HEK293 (cell line): ENCODE results near the gene KDR.

Experiments used
- CTCF ChIA-PET: fragments of 350-600 bp; formaldehyde crosslinking; extraction: SDS; loops from one replicate; lab custom pipeline; 2021; ENCODE audit warnings: antibody characterized with exemption; lab: Yijun Ruan, JAX
- POLR2A ChIA-PET: fragments of 300-600 bp; formaldehyde crosslinking; extraction: SDS; loops from one replicate; lab custom pipeline; 2020; ENCODE audit warnings: antibody characterized with exemption, inconsistent platforms; lab: Yijun Ruan, JAX
- H3K27ac ChIP-seq: fragments of 200-500 bp; sonication (Bioruptor generic); 2 replicates; pipeline ENCODE4 v1.5.1; 2014; ENCODE audit warnings: low read depth, low read length, control low read depth, inconsistent platforms; ENCODE audit errors: extremely low read depth
- H3K36me3 ChIP-seq, 2 experiments: fragments of 200-500 bp in 1 of 2; sonication (Bioruptor generic) in 1 of 2; 1 replicate in 1 of 2; 2 replicates in 1 of 2; pipeline ENCODE4 v1.5.1; 2014 to 2017; ENCODE audit warnings: inconsistent platforms in 2 of 2, low read length in 2 of 2; ENCODE audit not compliant: control insufficient read depth in 2 of 2, insufficient read depth in 1 of 2
- H3K4me1 ChIP-seq: fragments of 200-500 bp; sonication (Bioruptor generic); 2 replicates; pipeline ENCODE4 v1.5.1; 2014; ENCODE audit warnings: mild to moderate bottlenecking, low read length, inconsistent platforms; ENCODE audit not compliant: control insufficient read depth, insufficient read depth
- H3K4me3 ChIP-seq: 2 replicates; pipeline ENCODE4 v1.5.1; 2011; ENCODE audit warnings: low read depth, mild to moderate bottlenecking, control low read depth, low read length, moderate library complexity
- H3K9me3 ChIP-seq: fragments of 200-500 bp; sonication (Bioruptor generic); 2 replicates; pipeline ENCODE4 v1.5.1; 2014; ENCODE audit warnings: low read depth, low read length, inconsistent platforms; ENCODE audit not compliant: control insufficient read depth, insufficient read depth
- BCL11A ChIP-seq: fragments of 450-650 bp; formaldehyde crosslinking; IDR thresholded peaks from 2 replicates; pipeline ENCODE4 v1.5.1; 2016; ENCODE audit warnings: low read depth, missing biosample characterization, missing genetic modification characterization
- CTCF ChIP-seq: fragments of 450-650 bp; formaldehyde crosslinking; IDR thresholded peaks from 2 replicates; pipeline ENCODE4 v1.5.1; 2016; ENCODE audit warnings: missing biosample characterization, missing genetic modification characterization
- HIC1 ChIP-seq: fragments of 450-650 bp; formaldehyde crosslinking; IDR thresholded peaks from 2 replicates; pipeline ENCODE4 v1.5.1; 2016; ENCODE audit warnings: missing biosample characterization, missing genetic modification characterization
- MZF1 ChIP-seq: fragments of 450-650 bp; formaldehyde crosslinking; IDR thresholded peaks from 2 replicates; pipeline ENCODE4 v1.5.1; 2017; ENCODE audit warnings: missing biosample characterization, missing genetic modification characterization, borderline replicate concordance
- PRDM6 ChIP-seq: fragments of 450-650 bp; formaldehyde crosslinking; IDR thresholded peaks from 2 replicates; pipeline ENCODE4 v1.5.1; 2017; ENCODE audit warnings: missing biosample characterization, missing genetic modification characterization
- SP3 ChIP-seq: fragments of 450-650 bp; formaldehyde crosslinking; IDR thresholded peaks from 2 replicates; pipeline ENCODE4 v1.5.1; 2016; ENCODE audit warnings: missing biosample characterization, missing genetic modification characterization
- SP7 ChIP-seq: fragments of 450-650 bp; formaldehyde crosslinking; IDR thresholded peaks from 2 replicates; pipeline ENCODE4 v1.5.1; 2016; ENCODE audit warnings: missing biosample characterization, missing genetic modification characterization
- YY1 ChIP-seq: fragments of 450-650 bp; formaldehyde crosslinking; IDR thresholded peaks from 2 replicates; pipeline ENCODE4 v1.5.1; 2018; ENCODE audit warnings: missing biosample characterization, missing genetic modification characterization
- ZBTB1 ChIP-seq: fragments of 450-650 bp; formaldehyde crosslinking; IDR thresholded peaks from 2 replicates; pipeline ENCODE4 v1.5.1; 2016; ENCODE audit warnings: missing biosample characterization, missing genetic modification characterization
- ZBTB11 ChIP-seq: fragments of 450-650 bp; formaldehyde crosslinking; conservative IDR thresholded peaks from 2 replicates; pipeline ENCODE4 v1.5.1; 2016; ENCODE audit warnings: low read depth, missing biosample characterization, missing genetic modification characterization
- ZBTB48 ChIP-seq: fragments of 450-650 bp; formaldehyde crosslinking; IDR thresholded peaks from 2 replicates; pipeline ENCODE4 v1.5.1; 2016; ENCODE audit warnings: missing biosample characterization, missing genetic modification characterization
- ZNF132 ChIP-seq: fragments of 450-650 bp; formaldehyde crosslinking; IDR thresholded peaks from 2 replicates; pipeline ENCODE4 v1.5.1; 2017; ENCODE audit warnings: missing biosample characterization, missing genetic modification characterization, borderline replicate concordance
- ZNF140 ChIP-seq: fragments of 450-650 bp; formaldehyde crosslinking; IDR thresholded peaks from 2 replicates; pipeline ENCODE4 v1.5.1; 2016; ENCODE audit warnings: missing biosample characterization, missing genetic modification characterization
- ZNF148 ChIP-seq: fragments of 450-650 bp; formaldehyde crosslinking; IDR thresholded peaks from 2 replicates; pipeline ENCODE4 v1.5.0; 2017; ENCODE audit warnings: missing biosample characterization, missing genetic modification characterization, borderline replicate concordance
- ZNF335 ChIP-seq: fragments of 450-650 bp; formaldehyde crosslinking; conservative IDR thresholded peaks from 2 replicates; pipeline ENCODE4 v1.5.1; 2016; ENCODE audit warnings: missing biosample characterization, missing genetic modification characterization
- ZNF610 ChIP-seq: fragments of 450-650 bp; formaldehyde crosslinking; IDR thresholded peaks from 2 replicates; pipeline ENCODE4 v1.5.1; 2016; ENCODE audit warnings: missing biosample characterization, missing genetic modification characterization, borderline replicate concordance
- ZNF658 ChIP-seq: fragments of 450-650 bp; formaldehyde crosslinking; IDR thresholded peaks from 2 replicates; pipeline ENCODE4; 2016; ENCODE audit warnings: missing biosample characterization, missing genetic modification characterization
- ZNF670 ChIP-seq: fragments of 450-650 bp; formaldehyde crosslinking; IDR thresholded peaks from 2 replicates; pipeline ENCODE4 v1.5.1; 2016; ENCODE audit warnings: missing biosample characterization, missing genetic modification characterization, low read depth
- ZNF768 ChIP-seq: fragments of 450-650 bp; formaldehyde crosslinking; IDR thresholded peaks from 2 replicates; pipeline ENCODE4 v1.5.1; 2018; ENCODE audit warnings: missing biosample characterization, mild to moderate bottlenecking, missing genetic modification characterization
- ZNF777 ChIP-seq: fragments of 450-650 bp; formaldehyde crosslinking; IDR thresholded peaks from 2 replicates; pipeline ENCODE4 v1.5.1; 2017; ENCODE audit warnings: missing biosample characterization, missing genetic modification characterization, borderline replicate concordance
- ZNF830 ChIP-seq: fragments of 450-650 bp; IDR thresholded peaks from 2 replicates; pipeline ENCODE4 v1.5.0; 2018; ENCODE audit warnings: missing biosample characterization, missing genetic modification characterization, low read depth, mild to moderate bottlenecking, moderate library complexity
- ZNF837 ChIP-seq: fragments of 450-650 bp; formaldehyde crosslinking; IDR thresholded peaks from 2 replicates; pipeline ENCODE4 v1.5.1; 2016; ENCODE audit warnings: missing biosample characterization, missing genetic modification characterization

KDR gene

GRCh38 chr4:55087009-55087912 lies 38.1 kb downstream of the KDR start:
- CTCF ChIA-PET, result no interaction called here
- Histone ChIP-seq H3K27ac (no peak overlapping the region), H3K4me3 (no peak overlapping the region), H3K4me1 (no peaks in the 10 kb centered on the region), H3K9me3 (no peaks in the 10 kb centered on the region), H3K36me3 (no peaks in the 10 kb centered on the region)
- POLR2A ChIA-PET, result no interaction called here
- TF ChIP-seq ZNF777 (tag by site-specific recombination) (no peak), ZNF140 (no peak), BCL11A (no peak), ZNF768 (tag by site-specific recombination) (no peak), ZNF658 (tag by site-specific recombination) (no peak), CTCF (no peak), ZNF335 (no peak), HIC1 (tag by site-specific recombination) (no peak), ZNF670 (tag by site-specific recombination) (no peak), ZBTB48 (tag by site-specific recombination) (no peak)

- Histone ChIP-seq H3K9me3 (no peaks in the 10 kb centered on the region), H3K27ac (no peak overlapping the region), H3K36me3 (no peaks in the 10 kb centered on the region), H3K4me1 (no peaks in the 10 kb centered on the region), H3K4me3 (no peak overlapping the region)
- ChIA-PET CTCF (no interaction called here), POLR2A (no interaction called here)
- no peak for TF ChIP-seq ZNF132 (tag by site-specific recombination)
- no peak for TF ChIP-seq PRDM6 (tag by site-specific recombination)
- no peak for TF ChIP-seq SP3
- no peak for TF ChIP-seq ZBTB11
- TF ChIP-seq ZNF610 (tag by site-specific recombination), result no peak
- TF ChIP-seq ZBTB1, result no peak
- no peak for TF ChIP-seq ZNF837 (tag by site-specific recombination)
- no peak for TF ChIP-seq SP7 (tag by site-specific recombination)
- TF ChIP-seq ZNF148, result no peak
- no peak for TF ChIP-seq MZF1 (tag by site-specific recombination)
- TF ChIP-seq ZNF830 (tag by site-specific recombination), result no peak
- TF ChIP-seq YY1, result no peak
- TF ChIP-seq BCL11A, result no peak
These were observed 38.8 kb downstream of the KDR start for GRCh38 chr4:55086578-55086977.
